Measurements from ENCODE around the gene GOLGA6L7.
"Not testable (repeated sequence)": the region's sequence is repeated elsewhere in the genome, so short reads cannot be mapped to it uniquely, and the experiment has no call there.

GRCh38 chr15:28842210-28842609 is 6.2 kb downstream of the GOLGA6L7 start:
- TF ChIP-seq YY1 (IDR thresholded peaks at IDR 0.05; ENCODE audit: insufficient read depth, insufficient read length); SUZ12 (IDR thresholded peaks at IDR 0.05; ENCODE audit: extremely low read depth, insufficient read depth, insufficient read length): not testable (repeated sequence)
